Astrocyte of the cerebellum (primary cell): Measurements from ENCODE around the gene WIPI1.

Source experiments
- DNase-seq: peaks from one replicate; pipeline ENCODE4 v3.0.0-alpha.2; 2011; ENCODE audit warnings: low read depth
- H3K4me3 ChIP-seq: 2 replicates; pipeline ENCODE4 v1.5.1; 2011; ENCODE audit warnings: mild to moderate bottlenecking, low read depth, low read length, moderate library complexity
- CTCF ChIP-seq: IDR thresholded peaks from 2 replicates; pipeline ENCODE4 v1.5.1; 2012; ENCODE audit warnings: low read length, low read depth, moderate library complexity, mild to moderate bottlenecking; ENCODE audit errors: missing control alignments
- in situ Hi-C: cut with HindIII; loops from 2 replicates; pipeline ENCODE4 v1.10.0; 2017; ENCODE audit warnings: low sequenced_read_pairs

Gene WIPI1

GRCh38 chr17:68456339-68457167 lies 743 bp downstream of the WIPI1 start:
- peak; percentile 59 for DNase-seq
- no peak for TF ChIP-seq CTCF
- in situ Hi-C loops = no loop called here
- peak overlapping the region; percentile 86 for H3K4me3 ChIP-seq

GRCh38 chr17:68455901-68456338 lies 1.4 kb downstream of the WIPI1 start:
- in situ Hi-C loops = no loop called here
- peak overlapping the region; percentile 86 for H3K4me3 ChIP-seq
- peak; percentile 44 for DNase-seq
- TF ChIP-seq CTCF = no peak

GRCh38 chr17:68453991-68454665 lies 3.2 kb downstream of the WIPI1 start:
- H3K4me3 ChIP-seq = no peak overlapping the region
- no peak for DNase-seq
- no peak for TF ChIP-seq CTCF
- in situ Hi-C loops = no loop called here

GRCh38 chr17:68452724-68453290 lies 4.5 kb downstream of the WIPI1 start:
- no peak for TF ChIP-seq CTCF
- in situ Hi-C loops = no loop called here
- DNase-seq = no peak
- no peak overlapping the region for H3K4me3 ChIP-seq

GRCh38 chr17:68451670-68452354 lies 5.5 kb downstream of the WIPI1 start:
- in situ Hi-C loops = no loop called here
- no peak for DNase-seq
- TF ChIP-seq CTCF = no peak
- H3K4me3 ChIP-seq = no peak overlapping the region

GRCh38 chr17:68450801-68451200 lies 6.5 kb downstream of the WIPI1 start:
- TF ChIP-seq CTCF = no peak
- DNase-seq = no peak
- in situ Hi-C loops = no loop called here
- H3K4me3 ChIP-seq = no peak overlapping the region
